Epidermal melanocyte (primary cell): ENCODE data around the gene NEGR1.
"Not testable (repeated sequence)": the region's sequence is repeated elsewhere in the genome, so short reads cannot be mapped to it uniquely, and the experiment has no call there.

Experiments used
- DNase-seq: peaks from one replicate; pipeline ENCODE4 v3.0.0; 2011; ENCODE audit warnings: low spot score; ENCODE audit not compliant: insufficient read length

The NEGR1 gene

DNA sequence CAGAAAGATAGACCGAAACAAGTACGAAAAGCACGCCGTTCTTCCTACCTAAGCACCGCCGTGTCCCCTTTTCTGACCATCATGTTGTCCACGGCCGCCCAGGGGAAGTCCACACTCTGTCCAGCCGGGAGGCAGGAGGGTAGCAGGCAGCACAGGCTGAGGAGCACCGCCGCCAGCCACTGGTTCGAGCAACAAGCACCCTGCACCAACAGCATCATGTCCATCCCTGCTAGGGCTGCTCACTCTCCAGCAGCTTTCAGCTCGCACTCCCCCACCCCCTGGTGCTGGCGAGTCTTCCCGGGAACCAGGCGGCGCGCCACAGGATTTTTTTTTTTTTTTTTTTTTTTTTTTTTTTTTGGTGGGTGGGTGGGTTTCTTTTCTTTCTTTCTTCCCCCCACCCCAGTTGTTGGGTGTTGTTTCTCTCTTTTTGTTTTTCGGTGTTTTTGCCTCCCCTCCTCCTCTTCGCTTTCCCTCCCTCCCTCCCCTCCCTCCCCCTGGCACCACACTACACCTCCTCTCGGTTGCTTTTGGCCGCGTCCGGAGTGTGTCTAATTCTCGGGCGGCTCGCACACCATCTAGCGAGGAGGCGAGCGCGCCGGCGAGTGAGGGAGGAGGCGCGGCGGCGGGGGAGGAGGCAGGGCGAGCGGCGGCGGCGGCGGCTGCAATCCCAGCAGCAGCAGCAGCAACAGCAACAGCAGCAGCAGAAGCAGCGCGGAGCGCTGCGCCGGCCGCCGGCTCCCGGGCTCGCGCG lies at the start of gene NEGR1:
Gene NEGR1, minus strand, starts transcription at position 269 of the 751 bp plus-strand sequence.
- peak; percentile 28 for DNase-seq

DNA sequence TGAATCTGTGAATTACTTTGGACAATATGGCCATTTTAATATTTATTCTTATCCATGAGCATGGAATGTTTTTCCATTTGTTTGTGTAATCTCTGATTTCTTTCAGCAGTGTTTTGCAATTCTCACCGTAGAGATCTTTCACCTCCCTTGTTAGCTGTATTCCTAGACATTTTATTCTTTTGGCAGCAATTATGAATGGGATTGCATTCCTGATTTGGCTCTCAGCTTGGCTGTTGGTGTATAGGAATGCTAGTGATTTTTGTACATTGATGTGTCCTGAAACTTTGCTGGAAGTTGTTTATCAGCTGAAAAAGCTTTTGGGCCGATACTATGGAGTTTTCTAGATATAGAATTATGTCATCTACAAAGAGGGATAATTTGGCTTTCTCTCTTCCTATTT lies 44.2 kb upstream of the NEGR1 start:
- DNase-seq: no peak

DNA sequence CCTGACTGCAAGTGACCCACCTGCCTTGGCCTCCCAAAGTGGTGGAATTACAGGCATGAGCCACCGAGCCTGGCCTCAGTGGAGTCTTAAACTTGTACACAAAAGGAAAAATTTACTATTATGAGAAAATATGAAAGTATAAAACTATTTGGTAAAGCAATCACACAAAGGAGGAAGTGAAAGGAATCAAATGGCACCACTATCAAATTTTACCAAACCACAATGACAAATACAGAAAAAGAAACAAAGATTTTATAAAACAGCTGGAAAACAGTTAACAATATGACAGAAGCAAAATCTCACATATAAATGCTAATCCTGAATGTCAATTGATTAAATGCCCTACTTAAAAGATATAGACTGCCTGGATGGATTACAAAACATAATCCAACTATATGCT lies 42.1 kb upstream of the NEGR1 start:
- no peak for DNase-seq

DNA sequence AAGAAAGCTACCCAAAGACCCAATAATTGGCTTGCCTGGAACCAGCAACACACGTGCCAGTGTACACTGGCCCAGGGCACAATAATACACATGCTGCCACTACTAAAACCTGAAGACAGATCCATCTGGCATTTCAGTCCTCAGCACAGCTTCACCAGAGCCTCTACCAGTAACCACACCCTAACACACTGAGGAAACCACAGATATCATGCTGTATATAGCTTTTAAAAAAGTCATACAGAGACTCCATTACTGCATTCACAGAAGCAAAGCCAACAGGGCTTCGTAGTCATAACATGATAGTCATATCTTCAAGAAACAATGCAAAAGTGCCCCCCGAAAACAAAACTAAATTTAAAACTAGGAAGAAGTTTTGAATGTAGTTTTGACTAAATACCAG lies 40.6 kb upstream of the NEGR1 start:
- no peak for DNase-seq

DNA sequence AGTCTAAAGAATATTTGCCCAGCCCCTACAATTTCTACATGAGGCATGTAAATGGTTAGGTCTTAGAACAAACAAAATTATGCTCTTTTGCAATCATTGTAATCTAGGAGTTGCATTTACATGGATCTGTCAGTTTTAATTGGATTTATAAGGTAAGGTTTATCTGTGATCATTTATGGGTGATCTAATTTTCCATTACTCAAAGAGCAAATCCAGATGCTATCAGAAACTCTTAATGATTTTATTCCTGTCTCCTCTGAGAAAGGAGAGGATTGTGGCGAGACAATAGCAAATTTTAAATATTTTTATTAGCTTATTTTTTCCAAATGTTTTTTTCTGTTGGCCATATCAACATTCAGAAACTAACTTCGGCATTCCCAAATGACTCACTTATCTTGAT lies 14.2 kb upstream of the NEGR1 start:
- no peak for DNase-seq

DNA sequence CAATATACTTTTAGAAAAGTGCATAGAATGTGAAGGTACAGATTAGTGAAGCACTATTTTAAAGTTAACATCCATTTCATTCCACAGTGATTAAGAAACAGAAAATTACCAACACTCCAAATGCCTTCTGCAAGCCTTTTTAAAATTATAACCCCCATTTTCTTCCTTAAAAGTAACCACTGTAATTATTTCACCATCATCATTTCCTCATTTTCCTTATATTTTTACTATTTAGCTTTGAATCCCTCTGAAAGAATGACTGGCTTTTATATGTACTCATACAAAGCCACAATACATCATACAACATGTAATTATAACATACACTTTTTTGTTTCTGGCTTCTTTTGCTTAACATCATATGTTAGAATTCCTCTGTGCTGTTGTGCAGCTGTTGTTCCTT lies 6.5 kb upstream of the NEGR1 start:
- no peak for DNase-seq

DNA sequence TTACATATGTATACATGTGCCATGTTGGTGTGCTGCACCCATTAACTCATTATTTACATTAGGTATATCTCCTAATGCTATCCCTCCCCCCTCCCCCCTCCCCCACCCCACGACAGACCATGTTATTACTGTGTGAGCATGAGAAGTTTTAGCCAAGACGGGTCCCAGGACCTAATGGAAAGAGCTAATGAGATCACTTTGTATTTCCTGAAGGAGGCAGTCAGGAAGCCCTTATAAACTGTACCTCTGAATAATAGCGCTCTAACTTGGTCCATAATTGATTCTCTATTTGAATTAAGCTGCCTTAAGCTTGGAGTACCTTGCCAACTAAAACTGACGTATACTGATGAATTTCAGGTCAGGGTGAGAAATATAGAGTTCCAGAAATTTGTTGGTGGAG lies 4.1 kb upstream of the NEGR1 start:
- no peak for DNase-seq

DNA sequence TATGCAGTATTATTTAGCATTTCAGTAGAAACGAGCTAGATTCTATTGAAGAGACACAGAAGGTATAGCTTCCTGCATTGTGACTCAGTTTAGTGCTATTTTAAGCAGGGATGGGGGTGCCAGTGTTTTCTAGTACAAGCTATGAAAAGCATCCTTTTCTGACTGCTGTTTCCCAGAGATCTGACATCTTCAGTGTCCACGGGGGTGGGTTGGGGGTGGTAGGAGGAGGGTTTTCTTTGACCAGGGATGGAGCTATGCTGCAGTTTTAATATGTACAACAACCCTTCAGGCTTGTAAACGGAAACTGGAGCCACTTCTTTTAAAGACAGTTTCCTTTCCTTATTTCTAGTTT lies 2.7 kb upstream of the NEGR1 start:
- DNase-seq: no peak

DNA sequence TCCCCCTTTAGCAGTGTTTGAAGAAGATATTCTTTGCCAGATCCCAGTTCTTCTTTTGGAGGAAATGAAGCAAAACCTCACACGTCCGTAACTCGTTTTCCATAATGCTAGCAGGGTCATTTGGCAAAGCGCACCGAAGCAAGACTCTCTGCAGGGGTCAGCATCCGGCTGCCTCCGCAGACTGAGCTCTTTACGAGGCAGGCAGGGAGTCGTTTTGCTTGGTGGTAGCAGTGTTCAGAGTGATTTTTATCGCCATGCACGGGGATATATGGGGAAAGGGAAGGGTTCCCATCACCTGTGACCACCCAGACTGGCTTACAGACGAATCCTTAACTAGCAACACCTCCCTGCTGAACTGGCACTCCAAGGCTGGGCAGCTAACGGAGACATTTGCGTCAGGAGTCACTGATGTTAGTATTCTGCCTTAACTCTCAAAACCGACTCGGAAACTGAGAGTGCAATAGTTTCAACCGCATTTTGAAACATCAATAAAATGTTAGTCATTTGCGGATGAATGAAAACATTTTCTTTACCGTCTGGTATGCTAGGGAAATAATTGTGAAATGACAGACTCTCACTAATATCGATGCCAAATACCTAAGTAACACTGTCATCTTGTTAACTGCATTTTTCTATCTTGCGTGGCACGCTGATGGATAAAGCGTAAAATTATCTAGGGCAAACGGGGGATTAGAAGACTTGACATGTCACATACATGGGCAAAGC lies 2.2 kb upstream of the NEGR1 start:
- DNase-seq: peak; percentile 22

DNA sequence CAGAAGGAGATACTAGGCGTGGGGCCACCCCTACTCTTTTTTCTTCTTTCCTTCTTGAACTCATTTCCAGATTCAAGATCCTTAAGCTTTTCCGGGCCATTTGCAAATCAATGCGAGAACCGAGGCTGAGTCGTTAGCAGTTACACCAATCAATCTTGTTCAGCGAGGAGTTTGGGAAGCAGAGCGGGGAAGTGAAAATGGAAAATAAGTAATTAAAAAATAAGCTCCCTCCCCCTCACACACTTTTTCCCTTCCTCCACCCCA lies 1.7 kb upstream of the NEGR1 start:
- DNase-seq: no peak

DNA sequence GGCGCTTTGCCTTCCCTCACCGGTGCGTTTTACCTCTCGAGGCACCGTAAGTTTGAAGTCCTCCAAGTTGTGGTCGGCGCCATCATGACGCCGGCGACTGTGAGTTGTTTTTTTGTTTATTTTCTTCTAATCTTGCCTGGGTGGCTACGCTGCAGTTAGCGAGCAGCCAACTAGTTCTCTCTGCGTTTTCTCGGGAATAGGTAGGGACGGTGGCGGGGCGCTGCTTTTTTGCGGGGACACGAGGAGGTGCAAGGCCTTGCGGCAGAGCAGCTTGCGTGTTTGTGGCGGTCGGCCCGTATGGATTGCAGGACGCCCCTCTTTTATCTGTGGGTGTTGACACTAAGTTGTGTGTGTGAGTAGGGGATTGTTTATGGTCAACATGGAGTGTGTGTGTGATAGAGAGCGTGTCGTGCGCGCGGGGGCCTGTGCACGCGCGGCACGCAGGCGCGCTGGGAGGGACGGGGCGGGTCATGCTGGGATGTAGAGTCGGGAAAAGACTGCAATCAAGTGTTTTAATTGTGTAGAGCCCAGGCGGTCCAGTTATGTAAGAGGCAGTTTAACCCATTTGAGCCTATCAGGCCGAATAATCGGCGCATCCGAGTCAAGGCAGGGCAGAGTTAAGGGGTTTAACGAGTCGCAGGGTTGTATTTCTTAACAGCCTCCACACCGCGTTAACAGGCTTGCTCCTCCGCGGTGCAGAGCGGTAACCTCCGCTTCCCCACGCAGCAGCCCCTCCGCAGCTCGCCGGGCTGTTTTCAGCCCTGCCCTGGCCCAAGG lies 1.2 kb upstream of the NEGR1 start:
- DNase-seq: no peak

DNA sequence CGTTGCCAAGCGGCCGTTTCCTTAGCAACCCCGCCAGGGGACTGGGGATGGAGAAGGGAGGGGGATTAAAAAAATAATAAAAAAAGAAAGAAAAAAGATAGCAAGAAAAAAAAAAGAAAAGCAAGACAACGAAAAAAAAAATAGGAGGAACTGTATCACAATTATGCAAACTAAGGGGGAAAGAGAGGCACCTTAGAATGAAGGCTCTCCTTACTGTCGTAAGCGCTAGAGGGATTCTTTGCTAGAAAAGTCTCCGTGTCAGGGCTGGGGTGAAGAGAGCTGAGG lies 625 bp upstream of the NEGR1 start:
- DNase-seq: no peak

DNA sequence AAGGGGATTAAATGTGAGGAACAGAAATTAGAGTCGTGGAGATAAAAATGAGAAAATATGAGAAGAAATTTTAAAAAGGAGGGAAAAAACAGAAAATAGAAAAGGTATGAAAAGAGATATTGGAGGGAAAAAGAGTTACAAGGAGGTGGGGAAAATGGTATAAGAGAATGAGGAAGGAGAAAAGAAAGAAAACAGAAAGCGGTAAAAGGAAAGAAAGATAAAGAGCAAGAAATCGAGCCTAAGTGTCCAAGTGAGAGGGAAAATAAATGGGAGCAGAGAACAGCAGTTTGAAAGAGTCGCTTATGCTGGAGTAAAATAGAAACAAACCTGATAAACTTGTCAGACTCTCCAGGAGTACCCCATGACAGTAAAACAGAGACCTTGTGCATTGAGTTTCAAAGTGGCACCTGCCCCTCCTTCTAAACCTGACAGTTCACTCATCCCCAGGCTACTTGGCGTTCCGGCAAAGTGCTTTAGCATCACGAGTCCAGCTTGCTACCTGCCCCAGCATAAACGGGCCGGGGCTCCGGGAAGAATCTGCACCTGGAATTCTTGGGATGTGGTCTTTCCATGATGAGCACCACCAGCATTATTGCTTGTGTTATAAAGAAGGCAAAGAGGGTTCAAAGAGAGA lies 585 bp downstream of the NEGR1 start:
- no peak for DNase-seq

DNA sequence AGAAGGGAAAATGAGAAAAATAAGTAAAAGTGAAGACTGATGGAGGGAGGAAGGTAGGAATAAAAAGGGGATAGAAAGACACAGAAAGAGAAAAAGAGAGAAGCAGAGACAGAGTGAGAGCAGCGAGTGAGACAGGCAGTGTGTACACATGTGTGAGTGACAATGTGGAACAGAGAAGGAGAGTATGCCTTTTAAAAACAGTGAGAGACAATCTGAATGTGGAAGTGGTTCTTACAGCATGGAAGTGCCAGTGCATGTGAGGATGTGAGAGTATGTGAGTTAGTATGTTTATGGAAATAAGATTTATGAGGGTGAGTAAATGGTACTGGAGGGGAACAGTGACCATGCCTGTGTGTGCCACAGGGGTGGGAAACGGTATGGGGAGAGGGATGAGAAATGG lies 1.2 kb downstream of the NEGR1 start:
- DNase-seq: no peak

DNA sequence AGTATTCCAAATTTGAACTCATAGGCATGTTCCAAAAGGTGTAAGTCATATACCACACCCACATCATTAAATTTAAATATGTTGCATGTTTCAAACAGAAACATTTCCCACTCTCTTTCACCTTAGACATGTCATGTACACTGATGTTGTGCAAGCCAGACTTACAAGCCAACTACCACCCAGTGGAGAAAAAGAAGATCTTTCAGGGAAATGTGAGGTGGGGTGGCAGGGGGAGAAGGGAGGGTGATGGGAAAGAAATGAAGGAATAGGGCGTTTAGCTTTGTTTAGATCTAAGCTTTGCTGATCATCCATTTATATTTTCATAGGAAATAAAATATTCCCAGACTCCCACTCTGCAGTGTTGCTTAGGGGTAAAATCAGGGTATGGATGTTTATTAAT lies 1.6 kb downstream of the NEGR1 start:
- no peak for DNase-seq

DNA sequence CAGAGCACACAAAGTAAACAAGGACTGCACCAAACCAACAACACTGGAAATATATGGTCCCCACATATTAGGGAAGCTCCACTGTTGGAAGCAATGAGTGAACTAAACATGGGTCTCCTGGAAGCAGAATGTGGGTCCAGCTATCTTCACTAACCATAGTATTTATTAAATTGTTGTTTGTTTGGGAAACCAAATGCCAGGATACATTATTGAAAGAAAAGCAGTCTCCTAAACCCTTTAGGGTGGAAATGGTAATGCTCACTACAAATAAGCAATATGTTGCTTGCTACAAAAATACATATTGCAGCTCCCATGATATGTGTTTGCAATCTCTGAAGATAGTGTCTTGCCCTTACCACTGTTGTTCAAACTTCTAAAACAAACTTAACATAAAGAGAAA lies 2.2 kb downstream of the NEGR1 start:
- no peak for DNase-seq

DNA sequence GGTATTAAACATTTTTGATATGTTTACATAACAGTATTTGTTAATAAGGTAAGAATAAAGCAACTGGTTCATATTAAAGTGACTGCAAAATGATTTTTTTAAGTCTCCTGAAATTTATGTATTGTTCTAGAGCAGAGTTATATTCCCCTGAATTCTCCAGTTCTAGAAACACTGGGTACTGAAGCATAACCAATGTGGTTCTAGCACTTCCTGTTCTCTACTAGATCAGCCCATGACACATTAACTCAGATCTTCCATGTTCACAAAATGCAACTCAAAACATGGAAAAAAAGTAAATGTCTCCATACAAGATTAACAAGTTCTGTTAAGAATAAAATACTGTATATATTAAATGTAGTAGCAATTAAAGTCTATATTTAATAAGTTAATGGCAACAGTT lies 3.9 kb downstream of the NEGR1 start:
- no peak for DNase-seq

DNA sequence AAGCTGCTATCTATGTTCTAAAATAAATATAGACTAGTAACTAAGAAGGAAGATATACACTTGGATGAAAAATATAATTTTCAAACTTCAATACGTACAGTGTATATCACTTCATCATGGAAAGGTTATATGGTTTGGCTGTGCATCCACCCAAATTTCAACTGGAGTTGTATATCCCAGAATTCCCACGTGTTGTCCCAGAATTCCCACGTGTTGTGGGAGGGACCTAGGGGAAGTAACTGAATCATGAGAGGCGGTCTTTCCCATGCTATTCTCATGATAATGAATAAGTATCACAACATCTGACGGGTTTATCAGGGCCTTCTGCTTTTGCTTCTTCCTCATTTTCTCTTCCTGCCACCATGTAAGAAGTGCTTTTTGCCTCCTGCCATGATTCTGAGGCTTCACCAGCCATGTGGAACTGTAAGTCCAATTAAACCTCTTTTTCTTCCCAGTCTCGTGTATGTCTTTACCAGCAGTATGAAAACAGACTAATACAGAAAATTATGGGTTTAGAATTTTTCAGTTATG lies 10.7 kb downstream of the NEGR1 start:
- DNase-seq: no peak

DNA sequence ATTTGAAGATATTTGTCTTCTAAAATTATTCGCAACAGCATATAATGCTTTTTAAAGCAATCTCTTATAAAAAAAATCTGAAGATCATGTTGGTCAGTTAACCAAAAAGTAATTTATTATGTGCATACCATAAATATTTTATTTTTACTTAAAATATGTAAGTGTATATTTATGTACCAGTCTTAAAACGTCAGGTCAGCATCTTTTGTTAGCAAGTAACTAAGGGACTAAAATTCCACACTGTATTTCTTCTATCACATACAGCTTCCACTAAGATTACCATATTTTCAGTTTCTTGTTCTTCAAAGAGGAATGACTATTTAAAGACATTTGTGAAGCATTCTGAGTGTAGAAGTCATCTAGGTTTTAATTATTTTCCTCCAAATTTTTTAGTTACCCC lies 19.6 kb downstream of the NEGR1 start:
- DNase-seq: no peak

DNA sequence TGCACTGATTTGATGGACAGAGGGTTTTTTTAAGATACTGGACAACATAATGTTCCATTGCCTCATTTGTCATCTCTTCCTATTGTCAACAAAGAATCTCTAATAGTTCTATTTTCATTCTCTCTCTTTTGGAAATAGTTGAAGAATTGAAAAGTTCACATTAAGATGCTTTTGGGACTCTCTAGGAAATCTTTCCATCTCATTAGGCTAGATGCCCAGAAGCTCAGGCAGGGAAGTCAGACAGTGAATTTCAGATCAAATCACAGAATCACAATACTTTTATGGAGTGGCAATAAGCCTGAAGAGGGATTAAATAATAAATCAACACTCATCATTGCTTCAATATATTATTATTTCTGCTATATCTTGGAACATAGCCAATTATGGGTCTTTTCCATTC lies 29.2 kb downstream of the NEGR1 start:
- DNase-seq: no peak

DNA sequence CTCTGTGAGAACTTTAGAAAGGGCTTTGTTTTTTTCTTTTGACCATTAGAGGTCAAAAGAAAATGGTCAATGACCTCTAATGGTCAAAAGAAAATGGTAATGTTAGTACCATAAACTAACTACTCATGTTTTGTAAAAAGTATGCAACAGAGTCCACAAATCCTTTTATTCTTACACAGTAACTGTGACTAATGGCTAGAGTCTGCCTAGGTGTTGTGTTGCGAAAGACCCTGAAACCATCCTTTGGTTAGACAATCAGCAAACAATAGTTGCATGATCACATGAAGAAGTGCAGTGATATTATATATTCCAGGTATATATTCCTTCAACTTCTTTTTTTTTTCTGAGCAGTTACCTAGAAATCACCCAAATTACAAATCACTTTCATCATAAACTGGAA lies 40.9 kb downstream of the NEGR1 start:
- DNase-seq: no peak

DNA sequence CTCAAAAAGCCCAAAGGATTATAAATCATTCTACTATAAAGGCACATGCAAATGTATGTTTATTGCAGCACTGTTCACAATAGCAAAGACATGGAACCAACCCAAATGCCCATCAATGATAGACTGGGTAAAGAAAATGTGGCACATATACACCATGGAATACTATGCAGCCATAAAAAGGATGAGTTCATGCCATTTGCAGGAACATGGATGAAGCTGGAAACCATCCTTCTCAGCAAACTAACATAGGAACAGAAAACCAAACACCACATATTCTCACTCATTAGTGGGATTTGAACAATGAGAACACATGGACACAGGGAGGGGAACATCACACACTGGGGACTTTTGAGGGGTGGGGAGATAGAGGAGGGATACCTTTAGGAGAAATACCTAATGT lies 46.4 kb downstream of the NEGR1 start:
- not testable (repeated sequence) for DNase-seq
